HG03135 (cell line): ENCODE results near the gene CST1.
"Not testable (repeated sequence)": the region's sequence is repeated elsewhere in the genome, so short reads cannot be mapped to it uniquely, and the experiment has no call there.

Source experiments
- ATAC-seq: cut with Tn5 transposase; IDR thresholded peaks from one replicate; pipeline ENCODE4 v1.9.1; 2021; ENCODE audit warnings: mild to moderate bottlenecking, moderate library complexity; ENCODE audit not compliant: unreplicated experiment

Gene CST1

GRCh38 chr20:23711778-23712177 lies 39.0 kb downstream of the CST1 start:
- not testable (repeated sequence) for ATAC-seq

- no peak for ATAC-seq
Observed at GRCh38 chr20:23710771-23711170, 40.0 kb downstream of the CST1 start.

DNA sequence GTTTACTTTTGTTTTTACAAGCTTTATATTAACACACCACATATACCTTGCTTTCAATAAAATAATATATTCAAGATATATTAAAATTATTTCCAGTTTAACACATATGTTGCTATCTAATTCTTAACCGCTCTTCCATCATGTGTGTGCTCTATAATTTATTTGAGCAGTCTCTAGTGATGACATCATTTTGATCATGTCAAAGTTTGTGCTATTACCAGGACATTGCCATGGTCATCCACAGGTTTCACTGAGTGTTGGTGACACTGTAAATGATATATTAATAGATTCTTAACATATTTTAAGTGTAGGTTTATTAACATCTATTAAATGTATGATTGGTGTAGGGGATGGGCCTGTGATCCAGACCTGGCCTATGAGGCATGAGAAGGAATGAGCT lies 44.8 kb downstream of the CST1 start:
- no peak for ATAC-seq

- no peak for ATAC-seq
Observed at GRCh38 chr20:23702021-23702420, 48.7 kb downstream of the CST1 start.

DNA sequence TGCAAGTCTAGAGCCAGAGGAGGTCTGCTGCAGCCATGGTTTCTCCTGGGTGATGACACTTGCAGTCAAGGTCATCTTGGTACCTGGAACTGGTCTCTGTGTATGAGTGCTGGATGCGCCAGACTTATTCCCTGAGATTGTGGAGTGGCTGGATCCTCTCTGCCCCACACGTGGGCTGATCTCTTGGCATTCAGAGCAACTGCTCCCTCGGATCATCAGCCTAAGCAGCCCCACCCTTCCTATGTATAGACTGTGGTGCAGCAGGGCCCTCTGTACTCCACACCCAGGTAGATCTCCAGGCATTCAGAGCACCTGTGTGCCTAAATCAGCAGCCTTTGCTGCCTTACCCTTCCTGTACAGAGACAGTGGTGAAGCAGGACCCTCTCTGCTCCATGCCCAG lies 49.8 kb downstream of the CST1 start:
- ATAC-seq, result no peak

DNA sequence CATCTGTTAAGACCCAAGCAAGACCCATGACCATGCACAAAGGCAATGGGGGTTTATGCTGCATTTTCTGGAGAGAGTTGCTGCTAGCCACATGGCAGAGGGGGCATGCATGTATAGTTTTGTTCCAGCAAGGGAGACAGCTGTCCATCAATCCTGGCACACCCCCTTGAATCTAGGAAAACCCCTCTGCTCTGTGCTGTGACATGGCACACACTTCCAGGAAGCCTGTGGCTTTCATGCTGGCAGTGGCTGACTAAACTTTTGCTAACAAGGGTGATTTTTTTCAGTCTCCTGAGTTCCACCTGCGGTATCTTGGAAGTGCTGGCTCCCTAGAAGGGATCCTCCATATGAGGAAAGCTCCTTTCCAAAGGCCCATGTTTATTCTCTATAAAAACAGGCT lies 52.8 kb downstream of the CST1 start:
- no peak for ATAC-seq
